ENCODE measurements around the gene CD300LB.

- no peak for TF ChIP-seq CTCF (IDR thresholded peaks at IDR 0.05)
- no peak for TF ChIP-seq POLR2A (IDR thresholded peaks at IDR 0.05)
Measured at GRCh38 chr17:74529243-74529642, 2.0 kb downstream of the CD300LB start.

All from transverse colon (tissue), 3 donors.